Loucy (cell line): ENCODE results near the gene PLN.

Source experiments
- CTCF ChIP-seq: fragments of 200-600 bp; sonication (generic); conservative IDR thresholded peaks from 2 replicates; pipeline ENCODE4 v1.5.1; 2014; ENCODE audit warnings: mild to moderate bottlenecking, antibody characterized with exemption, low read length
- EZH2phosphoT487 ChIP-seq: fragments of 200-600 bp; IDR thresholded peaks from 2 replicates; pipeline ENCODE4 v1.6.1; 2018; ENCODE audit warnings: antibody characterized with exemption, mild to moderate bottlenecking, moderate library complexity, borderline replicate concordance

- TF ChIP-seq EZH2phosphoT487 (no peak), CTCF (no peak)
Observed at GRCh38 chr6:118562959-118563358, 14.9 kb downstream of the PLN start.
